Activated naive CD4-positive, alpha-beta T cell treated with anti-CD3 and anti-CD28 coated beads for 36 hours (primary cell): ENCODE data around the gene DOC2A. TPM values are rescaled to one million over a fixed set of nuclear protein-coding genes. Genes with fewer than 3 reads are reported as not detected.
A peak's percentile ranks its signal among the peaks of the same experiment; 100 is the strongest.

Experiments
- CTCF ChIA-PET: fragments of 350-600 bp; sonication (Branson Sonifier 250); formaldehyde crosslinking; loops from one replicate; lab custom pipeline; 2021; ENCODE audit warnings: antibody characterized with exemption; lab: Charles Lee
- DNase-seq: peaks from one replicate; pipeline ENCODE4 v3.0.0-alpha.2; 2020
- H3K27ac Mint-ChIP-seq: one replicate; pipeline ENCODE4 v1.8.0; 2021; ENCODE audit warnings: mild to moderate bottlenecking, mixed read lengths
- H3K27me3 Mint-ChIP-seq: one replicate; pipeline ENCODE4 v1.8.0; 2021; ENCODE audit warnings: low read depth, mixed read lengths
- H3K36me3 Mint-ChIP-seq: one replicate; pipeline ENCODE4 v1.8.0; 2021; ENCODE audit warnings: low read depth, mixed read lengths
- H3K4me1 Mint-ChIP-seq: one replicate; pipeline ENCODE4 v1.8.0; 2021; ENCODE audit warnings: low read depth, mixed read lengths
- H3K4me3 Mint-ChIP-seq: one replicate; pipeline ENCODE4 v1.8.0; 2021; ENCODE audit warnings: mild to moderate bottlenecking, moderate library complexity, mixed read lengths
- H3K9me3 Mint-ChIP-seq: one replicate; pipeline ENCODE4 v1.8.0; 2021; ENCODE audit warnings: mixed read lengths
- intact Hi-C: fragments of 100-400 bp; cut with micrococcal nuclease; formaldehyde crosslinking; loops from one replicate; pipeline ENCODE4 v1.15.1; 2023
- total RNA-seq, 2 experiments: library from RNA; stranded (reverse); gene quantifications; one replicate each; pipeline ENCODE4 v1.2.3, GENCODE V29; 2021

DOC2A gene
- under 1 TPM; 0.64 to 0.86 TPM for total RNA-seq

GRCh38 chr16:30010844-30011713 lies at the start of gene DOC2A:
Gene DOC2A (minus strand): TSS chr16:30011027. CDS start chr16:30010222, 805 bp downstream.
- H3K4me1 Mint-ChIP-seq = peaks cover 7% of the 10 kb centered on the region
- CTCF ChIA-PET = interaction anchor here (0.6 kb wide), 1 partner anchor 311 kb away, joined by 3 read pairs; no protein-coding TSS in a partner anchor
- H3K27ac Mint-ChIP-seq = no peak within 1 kb of the TSS
- peak within 1 kb of the TSS; percentile 72 for H3K4me3 Mint-ChIP-seq
- H3K9me3 Mint-ChIP-seq = no peaks in the 10 kb centered on the region
- H3K36me3 Mint-ChIP-seq = no peaks in the 10 kb centered on the region
- intact Hi-C loops = loop anchor here (1.0 kb wide), 1 partner anchor 21 kb away; no protein-coding TSS in a partner anchor
- DNase-seq = peak; percentile 47
- peaks cover 18% of the 10 kb centered on the region for H3K27me3 Mint-ChIP-seq

GRCh38 chr16:30060346-30060745 lies 49.5 kb upstream of the DOC2A start:
- Mint-ChIP-seq H3K9me3 (no peaks in the 10 kb centered on the region), H3K4me3 (no peak overlapping the region), H3K36me3 (peaks cover 7% of the 10 kb centered on the region), H3K27ac (no peak overlapping the region), H3K4me1 (peaks cover 3% of the 10 kb centered on the region), H3K27me3 (no peaks in the 10 kb centered on the region)
- CTCF ChIA-PET = no interaction called here
- intact Hi-C loops = no loop called here
- DNase-seq = no peak

GRCh38 chr16:30054959-30055553 lies 44.2 kb upstream of the DOC2A start:
- intact Hi-C loops = no loop called here
- Mint-ChIP-seq H3K36me3 (no peaks in the 10 kb centered on the region), H3K27me3 (no peaks in the 10 kb centered on the region), H3K4me3 (peak overlapping the region; percentile 48), H3K9me3 (no peaks in the 10 kb centered on the region), H3K27ac (peak overlapping the region; percentile 15), H3K4me1 (peaks cover 20% of the 10 kb centered on the region)
- peak; percentile 67 for DNase-seq
- CTCF ChIA-PET = interaction anchor here (0.6 to 1.8 kb wide), 20 partner anchors 8 to 388 kb away, joined by 3 to 15 read pairs (median 4); partner anchors contain the start of genes GDPD3 and TBX6

GRCh38 chr16:30054451-30054850 lies 43.6 kb upstream of the DOC2A start:
- no peaks in the 10 kb centered on the region for H3K36me3 Mint-ChIP-seq
- H3K27me3 Mint-ChIP-seq = no peaks in the 10 kb centered on the region
- H3K9me3 Mint-ChIP-seq = no peaks in the 10 kb centered on the region
- intact Hi-C loops = no loop called here
- peak overlapping the region; percentile 48 for H3K4me3 Mint-ChIP-seq
- no peak for DNase-seq
- H3K4me1 Mint-ChIP-seq = peaks cover 20% of the 10 kb centered on the region
- no peak overlapping the region for H3K27ac Mint-ChIP-seq
- CTCF ChIA-PET = interaction anchor here (0.6 to 1.8 kb wide), 15 partner anchors 9 to 387 kb away, joined by 3 to 15 read pairs (median 3); partner anchors contain the start of genes GDPD3 and TBX6

GRCh38 chr16:30053376-30054015 lies 42.7 kb upstream of the DOC2A start:
- H3K36me3 Mint-ChIP-seq = no peaks in the 10 kb centered on the region
- H3K4me3 Mint-ChIP-seq = peak overlapping the region; percentile 87
- H3K9me3 Mint-ChIP-seq = no peaks in the 10 kb centered on the region
- H3K4me1 Mint-ChIP-seq = peaks cover 20% of the 10 kb centered on the region
- DNase-seq = no peak
- intact Hi-C loops = loop anchor here (1.0 to 2.0 kb wide), 3 partner anchors 11 to 69 kb away; partner anchors contain the start of gene MAPK3
- no peak overlapping the region for H3K27ac Mint-ChIP-seq
- no peaks in the 10 kb centered on the region for H3K27me3 Mint-ChIP-seq
- CTCF ChIA-PET = interaction anchor here (0.7 to 1.0 kb wide), 2 partner anchors 21 to 26 kb away, joined by 3 read pairs; no protein-coding TSS in a partner anchor

GRCh38 chr16:30052671-30053372 lies 42.0 kb upstream of the DOC2A start:
- Mint-ChIP-seq H3K36me3 (no peaks in the 10 kb centered on the region), H3K27ac (peak overlapping the region; percentile 48), H3K9me3 (no peaks in the 10 kb centered on the region), H3K4me3 (peak overlapping the region; percentile 87), H3K4me1 (peaks cover 20% of the 10 kb centered on the region), H3K27me3 (no peaks in the 10 kb centered on the region)
- intact Hi-C loops = loop anchor here (1.0 to 2.0 kb wide), 3 partner anchors 11 to 70 kb away; partner anchors contain the start of gene MAPK3
- CTCF ChIA-PET = interaction anchor here (1.0 kb wide), 2 partner anchors 8 to 20 kb away, joined by 3 to 5 read pairs; no protein-coding TSS in a partner anchor
- peak; percentile 95 for DNase-seq

- Mint-ChIP-seq H3K36me3 (no peaks in the 10 kb centered on the region), H3K9me3 (no peaks in the 10 kb centered on the region), H3K4me3 (peak overlapping the region; percentile 87), H3K4me1 (peaks cover 20% of the 10 kb centered on the region), H3K27ac (no peak overlapping the region), H3K27me3 (no peaks in the 10 kb centered on the region)
- intact Hi-C loops = no loop called here
- CTCF ChIA-PET = interaction anchor here (0.6 to 1.2 kb wide), 3 partner anchors 11 to 135 kb away, joined by 3 to 7 read pairs (median 6); no protein-coding TSS in a partner anchor
- no peak for DNase-seq
These were observed 40.7 kb upstream of the DOC2A start for GRCh38 chr16:30051518-30051917.

- no peak overlapping the region for H3K4me3 Mint-ChIP-seq
- no peak for DNase-seq
- H3K4me1 Mint-ChIP-seq = peaks cover 15% of the 10 kb centered on the region
- no peaks in the 10 kb centered on the region for H3K36me3 Mint-ChIP-seq
- H3K27ac Mint-ChIP-seq = no peak overlapping the region
- CTCF ChIA-PET = interaction anchor here (0.7 to 1.8 kb wide), 3 partner anchors 18 to 271 kb away, joined by 3 to 9 read pairs (median 3); partner anchors contain the start of gene TLCD3B
- H3K9me3 Mint-ChIP-seq = no peaks in the 10 kb centered on the region
- intact Hi-C loops = no loop called here
- H3K27me3 Mint-ChIP-seq = no peaks in the 10 kb centered on the region
These were observed 39.0 kb upstream of the DOC2A start for GRCh38 chr16:30049871-30050270.

- Mint-ChIP-seq H3K4me1 (peaks cover 2% of the 10 kb centered on the region), H3K4me3 (no peak overlapping the region), H3K27me3 (no peaks in the 10 kb centered on the region), H3K36me3 (no peaks in the 10 kb centered on the region), H3K9me3 (no peaks in the 10 kb centered on the region), H3K27ac (no peak overlapping the region)
- no peak for DNase-seq
- CTCF ChIA-PET = interaction anchor here (2.4 kb wide), 1 partner anchor 14 kb away, joined by 6 read pairs; no protein-coding TSS in a partner anchor
- intact Hi-C loops = no loop called here
These were observed 35.8 kb upstream of the DOC2A start for GRCh38 chr16:30046588-30046987.

GRCh38 chr16:30046178-30046577 lies 35.4 kb upstream of the DOC2A start:
- Mint-ChIP-seq H3K9me3 (no peaks in the 10 kb centered on the region), H3K27ac (no peak overlapping the region), H3K4me3 (no peak overlapping the region), H3K36me3 (no peaks in the 10 kb centered on the region), H3K27me3 (no peaks in the 10 kb centered on the region), H3K4me1 (no peaks in the 10 kb centered on the region)
- no peak for DNase-seq
- CTCF ChIA-PET = interaction anchor here (2.4 kb wide), 1 partner anchor 14 kb away, joined by 6 read pairs; no protein-coding TSS in a partner anchor
- intact Hi-C loops = no loop called here

- no peak for DNase-seq
- H3K9me3 Mint-ChIP-seq = no peaks in the 10 kb centered on the region
- no peaks in the 10 kb centered on the region for H3K4me1 Mint-ChIP-seq
- no peak overlapping the region for H3K4me3 Mint-ChIP-seq
- intact Hi-C loops = no loop called here
- no peak overlapping the region for H3K27ac Mint-ChIP-seq
- CTCF ChIA-PET = interaction anchor here (0.7 to 1.6 kb wide), 5 partner anchors 10 to 360 kb away, joined by 3 to 7 read pairs (median 4); no protein-coding TSS in a partner anchor
- H3K36me3 Mint-ChIP-seq = no peaks in the 10 kb centered on the region
- no peaks in the 10 kb centered on the region for H3K27me3 Mint-ChIP-seq
These were observed 31.0 kb upstream of the DOC2A start for GRCh38 chr16:30041841-30042240.
